HG03342 (cell line): ENCODE data around the gene ECE2.
"Not testable (repeated sequence)": the region's sequence is repeated elsewhere in the genome, so short reads cannot be mapped to it uniquely, and the experiment has no call there.

ENCODE experiments used
- ATAC-seq: cut with Tn5 transposase; IDR thresholded peaks from one replicate; pipeline ENCODE4 v1.9.1; 2021; ENCODE audit warnings: mild to moderate bottlenecking, moderate library complexity; ENCODE audit not compliant: unreplicated experiment

The ECE2 gene

GRCh38 chr3:184335661-184336546 is 60.1 kb downstream of the ECE2 start:
- ATAC-seq: peak; percentile 81

GRCh38 chr3:184336547-184337398 is 61.0 kb downstream of the ECE2 start:
- ATAC-seq: no peak

- no peak for ATAC-seq
These were observed 61.5 kb downstream of the ECE2 start, which contains the start of gene FAM131A for GRCh38 chr3:184337399-184337714. FAM131A (plus strand) TSS chr3:184337600; CDS start chr3:184337631, 31 bp downstream.

- ATAC-seq: no peak
These were observed 62.2 kb downstream of the ECE2 start for GRCh38 chr3:184337981-184338380.

GRCh38 chr3:184338511-184338945 is 62.7 kb downstream of the ECE2 start:
- ATAC-seq: no peak

GRCh38 chr3:184339001-184339400 is 63.2 kb downstream of the ECE2 start:
- ATAC-seq: no peak

- not testable (repeated sequence) for ATAC-seq
These were observed 63.8 kb downstream of the ECE2 start for GRCh38 chr3:184339451-184340135.

GRCh38 chr3:184341925-184342324 is 66.1 kb downstream of the ECE2 start:
- ATAC-seq: no peak
